Measurements from ENCODE around the gene COX7C. TPM values are rescaled to one million over a fixed set of nuclear protein-coding genes. Genes with fewer than 3 reads are reported as not detected.

Gene COX7C
- total and polyA plus RNA-seq, 4 experiments from 2014 or later = 474 to 807 (median 627) TPM

- DNase-seq = peak; percentile 6 to 38 (median 16)
Measured at GRCh38 chr5:86665984-86666760, 48.4 kb downstream of the COX7C start.

DNA sequence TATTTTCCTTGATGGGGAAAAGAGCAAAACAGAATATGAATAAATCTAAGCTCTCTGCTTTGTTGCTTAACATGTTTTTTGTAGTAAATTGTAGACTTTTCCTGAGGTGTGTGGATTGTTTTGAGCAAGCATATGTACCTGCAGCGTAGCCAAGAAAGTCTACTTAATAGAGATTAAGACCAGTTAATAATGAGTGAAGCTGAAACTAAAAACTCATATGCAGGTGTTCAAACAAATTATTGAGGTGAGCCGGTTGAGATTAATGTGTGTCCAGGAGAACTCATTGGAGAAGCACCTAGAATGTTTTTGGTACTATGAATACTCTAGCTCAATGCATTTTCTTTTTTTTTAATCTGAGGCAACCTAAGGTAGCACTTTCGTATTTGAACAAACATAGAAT is 49.2 kb downstream of the COX7C start:
- H3K9me3 Mint-ChIP-seq = peaks cover 0 to 3% (median 0%) of the 10 kb centered on the region in 8 donors
- CTCF ChIA-PET (ENCODE audit: partially characterized antibody) = interaction anchor here (1.1 to 1.2 kb wide), 2 partner anchors 9 to 15 kb away, joined by 3 read pairs; no protein-coding TSS in a partner anchor

More at GRCh38 chr5:86665984-86666760, 48.4 kb downstream of the COX7C start:
- Histone ChIP-seq H3K4me1 (ENCODE audit: insufficient read depth, low read length) (no peaks in the 10 kb centered on the region), H3K9me3 (ENCODE audit: control insufficient read depth in 1 of 2, low read length in 2 of 2) (no peaks in the 10 kb centered on the region), H3K27ac (ENCODE audit: low read depth, low read length) (no peak overlapping the region), H3K4me3 (ENCODE audit: low read length in 2 of 2) (no peak overlapping the region), H3K36me3 (ENCODE audit: insufficient read depth, low read length) (no peaks in the 10 kb centered on the region), H3K27me3 (ENCODE audit: insufficient read depth, low read length) (no peaks in the 10 kb centered on the region)
- intact Hi-C loops (cut with micrococcal nuclease) = no loop called here
- Mint-ChIP-seq H3K4me1 (peaks cover 0 to 7% (median 6%) of the 10 kb centered on the region in 4 donors), H3K9me3 (peaks cover 0 to 3% (median 0%) of the 10 kb centered on the region in 8 donors), H3K27ac (peak overlapping the region in 5 of 7 donors; percentile 19 to 86 (median 50)), H3K4me3 (peak overlapping the region; percentile 73 to 89 (median 82)), H3K27me3 (peaks cover 1 to 13% of the 10 kb centered on the region in 2 donors), H3K36me3 (no peaks in the 10 kb centered on the region)
- CTCF ChIA-PET (ENCODE audit: partially characterized antibody) = interaction anchor here (1.1 kb wide), 1 partner anchor 10 kb away, joined by 3 read pairs; no protein-coding TSS in a partner anchor
- POLR2A ChIA-PET (ENCODE audit: partially characterized antibody) = no interaction called here

More for the DNA sequence above, 49.2 kb downstream of the COX7C start:
- intact Hi-C loops (cut with micrococcal nuclease) = no loop called here
- H3K36me3 ChIP-seq (ENCODE audit: insufficient read depth, low read length) = no peaks in the 10 kb centered on the region
- no peaks in the 10 kb centered on the region for H3K27me3 ChIP-seq (ENCODE audit: insufficient read depth, low read length)
- H3K4me3 ChIP-seq (ENCODE audit: low read length in 2 of 2) = no peak overlapping the region
- no peak for DNase-seq
- Mint-ChIP-seq H3K4me1 (peaks cover 0 to 7% (median 6%) of the 10 kb centered on the region in 4 donors), H3K36me3 (no peaks in the 10 kb centered on the region), H3K4me3 (no peak overlapping the region), H3K27me3 (peaks cover 1 to 11% of the 10 kb centered on the region in 2 donors), H3K27ac (no peak overlapping the region)
- H3K4me1 ChIP-seq (ENCODE audit: insufficient read depth, low read length) = no peaks in the 10 kb centered on the region
- H3K27ac ChIP-seq (ENCODE audit: low read depth, low read length) = no peak overlapping the region
- no peaks in the 10 kb centered on the region for H3K9me3 ChIP-seq (ENCODE audit: control insufficient read depth in 1 of 2, low read length in 2 of 2)
- POLR2A ChIA-PET (ENCODE audit: partially characterized antibody) = no interaction called here

Data from CD4-positive, alpha-beta memory T cell (primary cell).